Prostate gland (tissue), 2 donors: Measurements from ENCODE around the gene PILRA.
"Not testable (repeated sequence)": the region's sequence is repeated elsewhere in the genome, so short reads cannot be mapped to it uniquely, and the experiment has no call there.

ENCODE experiments used
- CTCF ChIP-seq, 4 experiments: fragments of 200-600 bp in 2 of 4; fragments of 450-650 bp in 2 of 4; sonication (generic) in 2 of 4; IDR thresholded peaks; 1 replicate in 3 of 4; 2 replicates in 1 of 4; pipeline ENCODE4 v1.5.1; 2016 to 2019; ENCODE audit warnings: antibody characterized with exemption in 4 of 4, mild to moderate bottlenecking in 2 of 4, moderate library complexity in 2 of 4
- POLR2A ChIP-seq: fragments of 450-650 bp; IDR thresholded peaks from one replicate; pipeline ENCODE4 v1.6.1; 2016; ENCODE audit warnings: antibody characterized with exemption, mild to moderate bottlenecking
- POLR2AphosphoS5 ChIP-seq: sonication (generic); formaldehyde crosslinking; IDR thresholded peaks from one replicate; pipeline ENCODE4 v1.6.1; 2017; ENCODE audit warnings: antibody characterized with exemption

- not testable (repeated sequence) for TF ChIP-seq POLR2AphosphoS5; CTCF (IDR thresholded peaks at IDR 0.05); POLR2A
Measured at GRCh38 chr7:100438731-100439130, 65.4 kb downstream of the PILRA start.
